ENCODE results near the gene LINGO3. TPM values are rescaled to one million over a fixed set of nuclear protein-coding genes. Genes with fewer than 3 reads are reported as not detected.

LINGO3 gene
- total and polyA plus RNA-seq, 2 of the 8 experiments (the other 6 are each of a cell fraction or from before 2014, with no cell fraction given): 0.59 TPM; not detected in 1

DNA sequence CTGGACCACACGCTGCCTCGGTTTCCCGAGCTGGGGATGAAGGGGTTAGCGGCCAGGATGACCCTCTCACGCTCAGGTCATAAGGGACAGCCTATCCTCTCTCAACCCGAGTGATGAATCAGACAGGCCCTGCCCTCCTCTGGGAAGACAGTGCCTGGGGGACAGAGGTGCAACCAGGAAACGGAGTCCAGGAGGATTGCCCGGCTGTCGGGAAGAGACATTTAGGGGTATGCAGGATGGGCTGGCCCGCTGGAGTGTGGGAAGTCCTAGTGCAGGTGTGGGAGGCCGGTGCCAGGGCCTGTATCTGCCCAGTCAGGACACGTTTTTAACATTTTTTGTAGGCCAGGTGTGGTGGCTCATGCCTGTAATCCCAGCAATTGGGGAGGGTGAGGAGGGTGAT lies 12.1 kb upstream of the LINGO3 start:
- H3K23me2 ChIP-seq (ENCODE audit: low read depth, low read length): no peaks in the 10 kb centered on the region
- no peak overlapping the region for H3K56ac ChIP-seq (replicated peaks; ENCODE audit: insufficient read length, low read depth, low read length)
- no peak overlapping the region for H2BK5ac ChIP-seq (ENCODE audit: low read depth, low read length)
- H3K9ac ChIP-seq (replicated peaks in 1 of 4; ENCODE audit: extremely low read depth in 1 of 4, low read depth in 3 of 4, low read length in 3 of 4): no peak overlapping the region
- no peak overlapping the region for H3K4ac ChIP-seq (replicated peaks; ENCODE audit: insufficient read length, low read depth, low read length)
- no peak overlapping the region for H3K14ac ChIP-seq (ENCODE audit: insufficient read length)
- H2BK20ac ChIP-seq (ENCODE audit: low read length): no peak overlapping the region
- no peak overlapping the region for H3K18ac ChIP-seq (ENCODE audit: extremely low read depth, low read length)
- peak overlapping the region; percentile 57 for H4K8ac ChIP-seq (ENCODE audit: extremely low read depth, insufficient read depth, low read length)
- no peaks in the 10 kb centered on the region for H3K79me2 ChIP-seq (ENCODE audit: control insufficient read depth in 1 of 2, insufficient read depth in 2 of 2, low read length in 2 of 2)
- FAIRE-seq: no peak
- no peak overlapping the region for H3K23ac ChIP-seq (ENCODE audit: insufficient read length)
- H2BK15ac ChIP-seq (ENCODE audit: low read length): no peak overlapping the region
- no peak overlapping the region for H2BK120ac ChIP-seq (replicated peaks; ENCODE audit: low read depth, low read length)
- H2BK12ac ChIP-seq (ENCODE audit: low read depth, low read length): no peak overlapping the region
- H2AK5ac ChIP-seq (ENCODE audit: low read depth, low read length): no peak overlapping the region
- peaks cover 0 to 1% (median 0%) of the 10 kb centered on the region in 4 experiments; a peak in 1 of 7 replicates for H3K4me1 ChIP-seq (replicated peaks in 1 of 4; ENCODE audit: control insufficient read depth in 3 of 4, insufficient read depth in 4 of 4, low read length in 3 of 4)
- DNase-seq (ENCODE audit: low read depth in 1 of 2, low spot score in 2 of 2): no peak
- no peak overlapping the region for H3K27ac ChIP-seq (ENCODE audit: low read depth, low read length)
- POLR2A ChIA-PET (ENCODE audit: partially characterized antibody): interaction anchor here (0.7 to 2.5 kb wide), 4 partner anchors 8 to 80 kb away, joined by 3 to 8 read pairs (median 5); partner anchors contain the start of gene LSM7
- no peak overlapping the region for H4K91ac ChIP-seq (replicated peaks; ENCODE audit: insufficient read length, low read length)
- no peak overlapping the region for H3K4me3 ChIP-seq (ENCODE audit: extremely low read depth in 1 of 4, insufficient read depth in 2 of 4, low read depth in 3 of 4, low read length in 4 of 4)
- H3K36me3 ChIP-seq (ENCODE audit: control insufficient read depth in 2 of 4, insufficient read depth in 4 of 4, low read length in 3 of 4): peaks cover 0 to 11% (median 3%) of the 10 kb centered on the region in 4 experiments; a peak in 5 of 8 replicates
- H3K27me3 ChIP-seq (replicated peaks in 1 of 4; ENCODE audit: control insufficient read depth in 3 of 4, extremely low read depth in 1 of 4, insufficient read depth in 3 of 4, low read length in 3 of 4): no peaks in the 10 kb centered on the region
- no peak overlapping the region for H4K5ac ChIP-seq (ENCODE audit: insufficient read length, low read depth, low read length)
- no peak overlapping the region for H3K4me2 ChIP-seq (ENCODE audit: insufficient read depth in 1 of 2, low read depth in 2 of 2, low read length in 2 of 2)
- no peaks in the 10 kb centered on the region for H3K79me1 ChIP-seq (ENCODE audit: low read depth, low read length)
- no peaks in the 10 kb centered on the region for H3K9me3 ChIP-seq (ENCODE audit: insufficient read depth in 2 of 2, low read depth in 1 of 2, low read length in 1 of 2)
- peaks cover 0 to 3% of the 10 kb centered on the region in 2 experiments for H4K20me1 ChIP-seq (replicated peaks in 1 of 2; ENCODE audit: control insufficient read depth in 1 of 2, insufficient read depth in 2 of 2, low read length in 2 of 2)
- WGBS, 2 experiments (ENCODE audit: extremely low coverage in 1 of 2, insufficient coverage in 1 of 2, insufficient read length in 1 of 2, insufficient replicate concordance in 2 of 2, low coverage in 1 of 2, low lambda C conversion rate in 2 of 2, missing lambda C conversion rate in 1 of 2): 88% methylated on average over 10 of the region's 12 CpGs; no CpG with 5 or more reads in 1 of the 2 experiments
- CTCF ChIA-PET (ENCODE audit: partially characterized antibody): interaction anchor here (0.7 to 1.5 kb wide), 2 partner anchors 59 to 68 kb away, joined by 3 read pairs; no protein-coding TSS in a partner anchor
- H2AFZ ChIP-seq (ENCODE audit: low read length): no peak overlapping the region
- TF ChIP-seq SIN3A (conservative IDR thresholded peaks at IDR 0.05 in 1 of 2, IDR thresholded peaks at IDR 0.05 in 1 of 2; ENCODE audit: low read depth in 1 of 2, low read length in 2 of 2) (no peak), YY1 (IDR thresholded peaks at IDR 0.05; ENCODE audit: low read depth, low read length) (no peak), SP2 (IDR thresholded peaks at IDR 0.05; ENCODE audit: low read length) (no peak), SRF (IDR thresholded peaks at IDR 0.05; ENCODE audit: low read depth, low read length) (no peak), PHF8 (conservative IDR thresholded peaks at IDR 0.05; ENCODE audit: low read depth, low read length) (no peak), NANOG (IDR thresholded peaks at IDR 0.05; ENCODE audit: insufficient read depth, low read depth, low read length, poor library complexity, severe bottlenecking) (no peak)
- TF ChIP-seq, protein P1, sequence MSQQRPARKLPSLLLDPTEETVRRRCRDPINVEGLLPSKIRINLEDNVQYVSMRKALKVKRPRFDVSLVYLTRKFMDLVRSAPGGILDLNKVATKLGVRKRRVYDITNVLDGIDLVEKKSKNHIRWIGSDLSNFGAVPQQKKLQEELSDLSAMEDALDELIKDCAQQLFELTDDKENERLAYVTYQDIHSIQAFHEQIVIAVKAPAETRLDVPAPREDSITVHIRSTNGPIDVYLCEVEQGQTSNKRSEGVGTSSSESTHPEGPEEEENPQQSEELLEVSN (IDR thresholded peaks at IDR 0.05): no peak
